HG03175 (cell line): ENCODE data around the gene SYNDIG1.

Experiments
- ATAC-seq: cut with Tn5 transposase; IDR thresholded peaks from one replicate; pipeline ENCODE4 v1.9.1; 2021; ENCODE audit warnings: mild to moderate bottlenecking, moderate library complexity; ENCODE audit not compliant: unreplicated experiment

The SYNDIG1 gene

DNA sequence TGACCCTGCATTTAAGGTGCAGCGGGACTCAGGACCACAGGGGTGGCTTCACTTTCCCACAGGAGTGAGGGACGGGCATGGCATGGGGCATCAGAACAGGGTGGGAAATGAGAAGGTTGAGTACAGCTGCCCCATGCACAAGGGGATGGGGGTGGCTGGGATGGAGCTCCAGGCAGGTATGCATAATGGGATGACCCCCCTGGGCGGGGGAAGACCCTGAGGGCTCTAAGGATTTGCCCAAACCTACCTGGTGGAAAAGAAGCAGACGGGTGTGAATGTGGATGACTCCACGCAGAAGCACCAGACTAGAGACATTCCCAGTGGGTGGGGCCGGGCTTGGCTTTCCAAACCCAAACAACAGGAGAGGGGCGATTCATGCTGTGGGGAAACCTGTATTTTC lies 200.3 kb downstream of the SYNDIG1 start:
- no peak for ATAC-seq

DNA sequence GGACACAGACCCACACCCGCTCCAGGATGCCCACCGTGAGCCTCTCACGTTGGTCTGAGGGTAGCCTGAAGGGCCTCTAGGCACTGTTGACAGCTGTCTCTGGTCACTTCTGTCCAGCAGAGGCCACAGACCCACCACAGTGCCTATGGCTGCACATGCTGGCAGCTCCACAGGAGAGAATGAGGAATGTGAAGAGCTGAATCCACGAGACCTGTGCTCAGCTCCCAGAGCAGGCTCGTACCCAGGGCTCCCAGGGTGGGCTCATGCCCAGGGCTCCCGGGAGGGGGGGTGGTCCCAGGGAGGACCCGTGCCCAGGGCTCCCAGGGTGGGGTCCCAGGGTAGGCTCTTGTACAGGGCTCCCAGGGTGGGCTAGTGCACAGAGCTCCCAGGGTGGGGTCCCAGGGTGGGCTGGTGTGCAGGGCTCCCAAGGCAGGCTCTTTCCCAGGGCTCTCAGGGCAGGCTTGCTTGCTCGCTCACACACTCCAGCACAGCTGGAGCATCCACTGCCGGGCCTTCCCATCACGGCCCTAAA lies 201.0 kb downstream of the SYNDIG1 start:
- no peak for ATAC-seq

DNA sequence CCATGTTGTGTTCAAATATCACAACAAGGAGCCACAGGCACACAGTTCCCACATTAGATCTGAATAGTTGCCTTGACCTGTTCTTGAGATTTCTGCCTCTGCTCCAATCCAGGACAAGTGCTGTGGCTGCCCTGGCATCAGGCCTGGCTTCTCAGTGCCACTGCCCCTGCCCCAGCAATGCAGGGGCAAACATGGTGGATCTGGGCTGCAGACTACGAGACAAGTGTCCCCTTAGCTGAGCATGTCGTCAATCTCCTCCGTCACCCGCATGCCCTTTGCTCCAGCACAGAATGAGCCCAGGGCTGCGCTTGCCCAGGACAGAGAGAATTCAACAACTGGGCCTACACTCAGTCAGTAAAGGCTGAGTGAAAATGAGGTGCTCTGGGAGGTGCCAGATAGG lies 201.6 kb downstream of the SYNDIG1 start:
- no peak for ATAC-seq

DNA sequence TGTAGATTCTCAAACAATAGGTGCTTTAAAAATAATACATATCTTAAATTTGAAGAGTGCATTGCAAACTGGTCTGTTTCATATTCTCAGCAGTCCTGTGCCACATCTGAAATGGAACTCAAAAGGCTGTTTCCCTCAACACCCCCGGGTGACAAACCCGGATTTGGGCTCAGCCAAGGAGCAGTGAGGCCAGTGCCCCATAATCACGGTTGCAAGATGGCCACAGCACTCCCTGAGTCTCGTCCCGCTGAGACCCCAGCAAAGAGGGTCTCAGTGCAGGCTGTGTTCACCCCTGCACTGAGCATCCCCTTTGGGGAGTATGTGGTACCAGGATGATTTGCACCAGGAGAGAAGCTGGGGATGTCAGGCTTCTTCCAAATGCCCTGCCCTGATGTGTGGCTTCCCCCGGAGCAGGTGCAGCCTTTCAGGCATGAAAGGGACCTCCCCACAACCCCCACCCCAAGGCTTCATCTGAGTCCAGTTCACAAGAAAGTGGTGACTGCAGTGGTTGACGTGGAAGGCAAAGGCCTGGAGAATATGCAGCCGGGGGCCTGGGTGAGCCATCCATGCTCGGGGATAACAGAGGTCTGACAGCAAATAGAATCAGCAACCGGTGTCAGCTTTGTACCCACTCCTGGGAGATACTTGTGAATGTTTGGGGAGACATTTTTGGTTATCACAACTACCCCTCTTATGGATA lies 202.9 kb downstream of the SYNDIG1 start:
- no peak for ATAC-seq

DNA sequence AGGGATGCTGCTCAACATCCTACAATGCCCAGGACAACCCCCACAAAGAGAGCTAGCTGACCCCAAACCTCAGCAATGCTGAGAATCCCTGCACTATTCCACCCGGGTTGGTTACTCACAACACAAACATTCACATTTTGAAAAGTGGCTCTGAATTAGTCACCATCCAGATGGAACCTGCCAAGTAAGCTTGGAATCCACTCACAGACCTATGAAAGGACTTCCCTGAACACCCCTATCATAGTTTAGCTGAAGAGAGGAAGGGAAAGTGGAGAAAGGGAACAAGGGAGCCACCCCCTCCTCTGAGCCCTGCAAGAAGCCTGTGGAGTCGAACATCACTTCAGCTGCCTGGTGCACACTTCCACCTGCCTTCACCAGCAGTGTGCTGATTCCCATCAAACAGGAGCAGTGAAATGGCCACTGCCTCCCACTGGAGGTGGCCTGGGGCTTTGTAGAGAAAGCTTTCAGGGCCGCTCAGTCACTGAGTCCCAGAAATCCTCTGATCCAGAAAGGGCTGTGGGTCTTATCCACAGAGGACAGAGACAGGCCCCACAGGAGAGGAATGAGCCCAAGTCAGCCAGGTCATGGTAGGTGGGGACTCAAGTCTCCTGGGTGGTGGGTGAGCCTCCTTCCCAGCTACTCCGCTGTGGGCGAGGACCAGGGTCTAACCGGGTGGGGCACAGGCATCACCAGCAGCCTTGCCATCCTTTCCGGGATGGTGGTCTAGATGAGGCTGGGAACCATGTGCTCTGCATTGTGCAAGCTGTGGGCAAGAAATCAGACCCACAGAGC lies 203.7 kb downstream of the SYNDIG1 start:
- ATAC-seq = no peak

DNA sequence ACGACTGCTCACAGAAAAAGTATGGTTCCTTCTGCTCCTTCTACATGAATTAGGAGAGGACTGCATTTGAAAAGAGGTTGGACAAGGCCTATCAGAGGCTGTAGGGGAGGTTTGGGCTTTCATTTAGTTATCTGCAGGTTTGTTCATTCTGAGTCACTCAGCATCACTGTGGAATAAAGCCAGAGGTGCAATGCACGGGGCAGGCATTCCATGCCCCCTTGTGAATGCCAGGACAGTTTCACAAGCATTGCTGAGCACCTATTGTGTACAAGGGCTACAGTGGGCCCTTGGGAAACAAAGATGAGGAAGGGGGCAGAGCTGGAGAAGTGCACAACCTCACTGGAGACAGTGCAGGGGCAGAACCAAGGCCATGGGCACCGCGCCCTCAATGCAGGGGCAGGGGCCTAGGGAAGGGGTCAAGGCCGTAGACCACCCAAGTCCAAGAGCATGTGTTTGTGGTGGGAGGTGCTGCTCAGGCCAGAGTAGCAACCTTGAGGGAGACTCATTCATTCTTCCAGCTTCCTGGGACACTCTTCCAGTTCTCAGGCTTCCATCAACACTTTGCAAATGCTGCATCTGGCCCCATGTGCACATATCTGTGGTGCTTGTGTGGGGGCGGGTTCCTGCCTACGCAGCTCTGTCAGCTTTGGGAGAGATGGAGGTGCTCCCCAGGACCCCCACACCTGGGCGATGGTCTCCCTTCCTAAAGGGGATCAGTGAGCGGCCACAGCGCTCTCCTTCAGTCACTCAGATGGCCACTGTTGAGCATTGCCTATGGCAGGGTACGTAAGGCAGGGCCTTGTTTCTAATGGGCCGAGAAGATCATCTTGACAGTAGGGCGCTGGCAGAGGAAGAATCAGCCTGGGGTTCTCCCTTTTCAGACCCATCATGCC lies 204.5 kb downstream of the SYNDIG1 start:
- ATAC-seq = no peak

DNA sequence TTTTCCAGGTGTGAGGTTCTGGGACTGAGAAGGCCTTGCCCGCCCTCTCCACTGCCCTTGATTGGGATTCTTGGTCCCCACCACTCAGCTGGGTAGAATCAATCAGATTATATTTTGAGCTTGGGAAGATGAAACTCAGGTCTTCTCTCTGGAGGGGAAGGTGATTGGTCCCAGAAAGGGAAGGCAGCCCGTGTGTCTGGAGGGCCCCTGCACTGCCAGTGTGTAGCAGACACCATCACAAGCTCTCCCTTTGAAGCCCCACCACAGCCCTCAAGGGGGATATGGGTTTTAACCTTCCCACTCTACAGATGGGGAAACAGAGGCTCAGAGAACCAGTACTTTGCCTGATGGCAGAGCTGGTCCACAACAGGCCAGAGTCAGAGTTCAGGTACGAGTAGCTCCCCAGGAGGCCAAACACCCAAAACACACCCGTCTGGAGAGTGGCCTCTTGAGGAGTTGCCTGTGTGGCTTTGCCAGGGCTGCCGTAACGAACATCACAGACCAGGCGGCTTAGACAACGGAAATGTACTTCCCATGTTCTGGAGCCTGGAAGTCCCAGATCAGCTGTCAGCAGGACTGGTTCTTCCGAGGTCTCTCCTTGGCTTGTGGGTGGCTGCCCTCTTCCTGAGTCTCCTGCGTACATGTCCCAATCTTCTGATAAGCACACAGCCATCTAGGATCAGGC lies 205.6 kb downstream of the SYNDIG1 start:
- ATAC-seq = no peak

DNA sequence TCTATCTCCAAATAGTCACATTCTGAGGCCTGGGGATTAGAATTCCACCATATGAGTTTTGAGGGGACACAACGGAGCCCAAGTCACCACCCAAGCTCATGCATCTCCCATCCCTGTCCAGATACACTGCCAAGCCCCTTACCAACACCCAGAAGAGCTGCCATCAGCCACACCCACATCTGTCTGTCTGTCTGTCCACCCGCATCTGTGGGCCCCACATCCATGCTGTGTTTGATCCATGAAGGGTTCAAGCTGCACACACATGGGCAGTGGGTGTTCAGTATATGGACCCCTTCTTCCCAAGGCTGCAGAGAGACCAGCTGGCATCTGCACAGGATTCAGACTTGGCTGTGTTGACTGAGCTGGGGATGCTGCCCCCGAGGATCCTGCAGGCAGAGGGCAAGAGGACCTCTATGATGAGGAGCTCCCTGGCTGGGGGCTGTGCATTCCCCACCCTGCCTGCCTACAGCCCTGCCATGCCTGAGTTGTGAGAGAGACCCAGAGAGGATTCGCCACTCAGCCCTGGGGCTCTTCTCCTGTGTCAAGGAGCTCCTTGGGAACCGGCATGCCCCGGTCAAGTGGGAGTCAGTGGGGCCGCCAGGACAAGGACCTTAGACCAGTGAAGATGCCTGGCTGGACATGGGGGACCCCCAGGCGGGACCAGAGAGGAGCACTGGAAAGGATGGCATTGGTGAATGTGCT lies 206.4 kb downstream of the SYNDIG1 start:
- no peak for ATAC-seq

DNA sequence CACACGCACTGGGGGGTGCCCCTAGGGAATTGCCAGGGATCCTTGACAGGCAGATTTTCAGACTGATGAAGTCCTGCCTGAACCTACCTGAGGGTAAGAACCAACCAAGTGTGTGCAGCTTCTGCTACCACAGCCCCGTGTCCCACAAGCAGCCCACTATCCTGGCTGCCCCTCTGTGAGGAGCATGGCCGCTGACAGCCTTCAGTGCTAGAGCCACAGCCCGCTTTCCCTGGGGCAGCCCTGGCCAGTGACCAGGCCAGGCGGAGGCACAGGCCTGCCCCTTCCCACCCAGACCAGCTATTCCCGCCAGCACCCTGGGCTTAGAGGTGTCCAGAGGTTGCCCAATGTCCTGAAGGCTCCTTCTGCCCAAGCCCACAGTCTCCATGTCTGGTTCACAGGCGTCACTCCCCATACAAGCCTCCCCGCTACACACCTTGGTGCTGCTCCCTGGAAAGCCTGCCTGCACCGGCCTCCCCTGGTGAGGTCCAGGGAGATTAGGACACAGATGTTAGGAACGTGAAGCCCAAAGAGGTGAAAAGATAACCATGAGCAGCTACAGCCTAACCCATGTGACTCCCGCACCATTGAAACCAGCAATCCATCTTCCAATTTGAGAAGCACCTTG lies 207.0 kb downstream of the SYNDIG1 start:
- no peak for ATAC-seq

DNA sequence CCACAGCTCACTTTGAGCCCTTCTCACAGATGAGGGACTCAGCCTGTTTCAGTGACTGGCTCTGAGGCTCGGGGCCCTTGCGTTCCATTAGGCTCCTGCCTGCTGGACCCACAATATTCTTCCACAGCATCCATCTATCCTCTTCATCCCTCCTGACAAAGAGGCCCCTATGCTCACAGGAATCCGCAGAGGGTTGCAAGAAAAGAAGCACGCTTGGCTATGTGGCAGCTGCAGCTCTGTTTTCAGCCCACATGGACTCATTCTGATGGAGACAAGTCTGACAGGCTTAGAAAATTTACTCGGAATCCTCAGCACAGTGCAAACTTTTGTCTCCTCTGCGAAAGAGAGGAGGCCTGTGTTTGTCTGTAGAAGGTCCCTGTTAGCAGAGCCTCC lies 207.5 kb downstream of the SYNDIG1 start:
- no peak for ATAC-seq

DNA sequence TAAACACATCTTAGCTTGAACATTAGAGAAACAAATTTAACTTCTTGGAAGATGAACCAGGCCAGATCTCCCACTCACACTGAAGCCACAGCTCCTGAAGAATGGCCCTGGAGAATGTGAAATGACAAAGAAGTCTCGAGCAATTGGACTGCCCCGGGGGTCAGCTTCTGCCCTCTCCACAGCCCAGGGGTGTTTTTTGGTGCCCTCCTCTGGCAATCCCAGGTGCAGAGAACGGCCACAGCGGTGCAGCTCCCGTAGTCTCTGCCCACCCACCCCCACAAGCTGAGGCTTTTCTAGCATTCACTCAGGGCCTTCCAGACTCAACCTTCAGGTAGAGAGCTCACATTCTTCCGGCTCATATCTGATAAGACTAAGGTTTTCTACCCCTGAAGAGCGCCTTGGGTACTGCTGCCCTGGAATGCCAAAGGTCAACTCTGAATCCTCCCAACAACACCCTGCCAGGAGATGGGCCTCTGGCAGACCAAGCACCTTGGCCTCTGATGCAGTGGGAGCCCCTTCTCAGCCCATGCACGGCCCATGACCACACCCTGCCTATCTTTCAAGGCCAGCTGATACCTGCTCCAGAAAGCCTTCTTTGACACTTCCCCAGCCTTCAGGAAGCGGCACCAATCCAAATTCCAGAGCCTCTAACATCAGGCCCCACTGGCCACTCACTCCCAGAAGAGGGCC lies 208.3 kb downstream of the SYNDIG1 start:
- no peak for ATAC-seq

DNA sequence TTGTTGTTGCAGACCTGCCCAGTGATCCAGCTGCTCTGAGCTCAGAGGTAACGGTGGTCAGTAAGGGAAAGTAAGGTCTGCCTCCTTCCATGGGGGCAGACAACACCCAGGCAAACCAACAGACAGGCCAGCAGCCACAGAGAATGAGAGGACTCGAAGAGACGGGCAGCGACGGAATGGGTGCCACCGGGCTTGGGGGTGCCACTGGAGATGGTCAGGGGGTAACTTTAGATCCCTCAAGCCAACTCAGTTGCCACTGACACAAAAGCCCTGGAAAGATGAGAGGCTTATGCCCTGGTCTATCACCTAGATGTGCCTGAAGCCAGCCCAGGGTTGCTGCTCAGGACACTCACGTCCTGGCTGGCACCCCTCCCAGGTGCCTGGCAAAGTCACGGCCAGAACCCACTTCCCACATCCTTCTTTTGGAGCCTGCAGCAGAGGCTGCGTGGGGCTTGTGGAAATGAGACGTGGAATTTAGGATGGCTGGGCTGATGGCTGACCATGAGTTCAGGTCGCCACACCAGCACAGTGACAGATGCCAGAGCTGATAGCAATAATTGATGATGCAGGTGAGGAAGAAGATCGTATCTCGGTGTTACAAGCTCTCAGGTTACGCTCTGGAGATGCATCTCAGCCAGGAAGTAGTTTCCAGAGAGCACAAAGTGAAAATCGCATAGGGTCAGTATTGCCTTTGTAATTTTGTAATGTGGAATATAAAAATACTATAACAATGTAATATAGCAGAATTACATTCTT lies 209.1 kb downstream of the SYNDIG1 start:
- ATAC-seq = no peak

DNA sequence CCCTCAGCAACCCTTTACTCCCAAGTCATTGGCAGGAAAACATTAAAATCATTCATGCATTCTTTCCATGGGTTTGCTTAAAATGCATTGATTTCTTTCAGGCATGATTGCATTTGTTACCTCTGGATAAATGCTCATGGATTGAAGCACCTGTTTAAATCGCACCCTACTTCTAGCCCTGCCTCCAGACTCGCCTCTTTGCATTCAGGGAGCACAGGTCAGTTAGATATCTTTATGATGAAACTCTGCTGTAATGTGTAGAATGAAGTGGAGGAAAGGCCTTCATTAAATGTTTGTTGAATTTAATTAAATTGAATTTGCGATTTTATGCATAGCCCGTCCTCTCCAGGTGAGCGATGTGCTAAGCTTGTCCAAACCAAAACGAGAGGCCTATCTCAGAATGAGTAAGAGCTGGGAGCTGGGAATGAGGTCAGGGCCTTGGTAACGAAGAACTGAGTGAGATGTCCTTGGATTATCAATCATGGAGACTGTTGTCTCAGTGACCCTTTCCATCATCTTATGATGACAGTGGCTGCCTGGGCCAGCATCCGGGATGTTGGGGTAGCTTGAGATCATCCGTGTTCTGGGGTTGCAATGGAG lies 210.1 kb downstream of the SYNDIG1 start:
- ATAC-seq = no peak

DNA sequence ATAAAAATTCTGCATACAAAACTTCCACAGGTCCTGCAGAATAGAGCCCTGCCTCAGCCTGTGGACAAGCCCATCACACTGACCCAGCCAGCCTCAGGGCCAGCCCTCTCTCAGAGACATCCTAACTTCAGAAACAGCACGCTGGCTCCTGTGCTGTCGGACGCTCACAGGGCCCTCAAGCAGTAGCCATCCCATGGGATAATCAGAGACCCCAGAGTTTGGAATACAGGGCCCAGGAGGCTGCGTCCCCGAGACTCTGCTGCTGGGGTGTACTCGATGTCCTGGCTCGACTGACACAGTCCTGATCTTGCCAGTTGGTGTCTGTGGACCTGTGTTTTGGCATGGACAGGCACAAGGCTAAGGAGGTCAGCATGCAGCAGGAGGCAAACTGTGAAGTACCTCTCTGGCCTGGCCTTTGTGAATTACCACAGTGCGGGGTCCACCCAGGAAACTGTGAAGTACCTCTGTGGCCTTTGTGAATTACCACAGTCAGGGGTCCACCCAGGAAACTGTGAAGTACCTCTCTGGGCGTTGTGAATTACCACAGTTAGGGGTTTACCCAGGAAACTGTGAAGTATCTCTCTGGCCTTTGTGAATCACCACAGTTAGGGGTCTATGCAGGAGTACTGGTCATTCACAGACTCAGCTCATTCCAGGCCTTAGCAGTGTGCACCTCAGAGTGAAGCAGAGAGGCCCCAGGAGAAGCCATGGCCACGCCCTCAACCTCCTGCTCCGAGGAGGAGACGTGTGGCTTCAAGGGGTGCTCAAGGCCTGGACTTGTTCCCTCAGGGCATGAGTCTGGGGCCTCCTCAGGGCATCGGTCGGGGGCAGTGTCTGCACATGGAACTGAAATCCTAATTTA lies 212.4 kb downstream of the SYNDIG1 start:
- no peak for ATAC-seq

DNA sequence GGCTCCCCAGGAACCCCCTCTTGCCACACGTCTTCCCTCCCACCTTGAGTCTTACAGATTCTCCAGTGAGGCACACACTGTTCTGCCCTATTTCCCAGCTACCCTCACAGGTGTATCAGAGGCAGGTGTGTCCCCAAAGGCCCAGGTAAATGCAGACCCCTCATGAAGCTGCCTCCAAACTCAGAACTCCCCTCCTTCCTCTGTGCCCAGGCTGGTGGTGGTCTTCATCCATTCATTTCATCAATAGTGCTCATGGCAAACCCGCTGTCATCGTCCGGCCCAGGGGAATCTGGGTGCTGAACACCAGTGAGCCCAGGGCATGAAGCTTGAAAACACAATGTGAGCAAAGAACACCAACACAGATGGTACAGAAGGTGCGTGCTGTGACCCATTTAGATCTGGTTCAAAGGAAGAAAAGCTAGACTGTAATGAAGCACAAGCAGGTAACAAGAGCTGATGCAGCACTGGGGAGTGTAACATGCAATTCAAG lies 213.1 kb downstream of the SYNDIG1 start:
- ATAC-seq = no peak

DNA sequence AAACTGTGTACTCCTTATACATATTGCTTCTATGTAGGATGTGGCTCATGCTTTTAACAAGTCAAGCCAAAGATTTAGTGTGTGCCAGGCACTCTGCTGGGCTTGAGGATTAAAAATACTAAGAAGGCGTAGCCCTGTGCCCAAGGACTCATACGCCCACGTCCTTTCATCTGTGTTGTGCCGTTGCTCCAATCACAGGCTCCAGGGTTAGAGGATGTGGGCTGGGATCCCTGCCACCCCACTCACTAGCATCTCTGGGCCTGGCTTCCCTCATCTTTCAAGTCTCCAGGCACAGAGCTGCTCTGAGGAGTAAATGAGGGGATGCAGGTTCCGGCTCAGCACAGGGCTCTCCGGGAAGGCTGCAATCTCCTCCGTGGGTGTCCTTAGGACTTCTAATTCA lies 214.2 kb downstream of the SYNDIG1 start:
- no peak for ATAC-seq

DNA sequence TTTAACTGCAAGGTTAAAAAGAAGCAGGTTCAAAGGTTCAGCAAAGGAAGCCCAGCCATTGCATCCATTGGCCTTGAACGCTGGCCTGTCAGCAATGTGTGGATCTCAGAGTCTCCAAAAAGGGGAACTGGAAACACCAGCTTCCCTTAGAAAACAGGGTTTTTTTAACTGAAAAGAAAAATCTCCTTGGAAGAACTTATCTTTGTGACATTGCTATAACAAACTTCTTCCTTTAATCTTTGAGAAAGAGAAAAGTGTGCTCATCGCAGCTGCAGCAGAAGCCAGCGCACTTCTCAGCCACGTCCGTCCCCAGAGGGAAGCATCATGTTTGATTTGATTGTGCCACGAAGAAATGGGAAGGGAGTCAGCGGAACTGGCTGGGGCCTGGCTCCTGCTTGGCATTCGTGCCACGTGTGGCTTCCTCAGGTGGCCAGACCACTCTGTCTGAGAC lies 215.0 kb downstream of the SYNDIG1 start:
- ATAC-seq = no peak
